Measurements from ENCODE around the gene CCDC106.

Gene CCDC106

DNA sequence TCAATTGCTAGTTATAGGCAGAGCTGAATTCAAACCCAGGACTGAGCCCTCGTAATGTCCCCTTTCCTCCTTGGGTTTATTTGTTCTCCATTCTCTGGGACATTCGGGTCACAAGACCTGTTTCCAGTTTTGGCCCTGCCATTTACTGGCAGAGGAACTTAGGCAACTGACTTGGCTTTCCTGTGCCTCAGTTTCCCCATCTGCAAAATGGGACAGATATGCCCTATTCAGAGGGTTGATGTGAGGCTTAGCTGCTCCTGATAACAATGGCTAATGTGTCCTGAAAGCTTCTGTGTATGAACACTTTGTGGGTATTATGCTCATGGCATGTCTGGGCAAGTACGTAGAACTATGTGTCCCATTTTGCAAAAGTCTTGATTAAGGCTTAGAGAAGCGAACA, 46.9 kb upstream of the CCDC106 start:
- TF ChIP-seq, protein P1, sequence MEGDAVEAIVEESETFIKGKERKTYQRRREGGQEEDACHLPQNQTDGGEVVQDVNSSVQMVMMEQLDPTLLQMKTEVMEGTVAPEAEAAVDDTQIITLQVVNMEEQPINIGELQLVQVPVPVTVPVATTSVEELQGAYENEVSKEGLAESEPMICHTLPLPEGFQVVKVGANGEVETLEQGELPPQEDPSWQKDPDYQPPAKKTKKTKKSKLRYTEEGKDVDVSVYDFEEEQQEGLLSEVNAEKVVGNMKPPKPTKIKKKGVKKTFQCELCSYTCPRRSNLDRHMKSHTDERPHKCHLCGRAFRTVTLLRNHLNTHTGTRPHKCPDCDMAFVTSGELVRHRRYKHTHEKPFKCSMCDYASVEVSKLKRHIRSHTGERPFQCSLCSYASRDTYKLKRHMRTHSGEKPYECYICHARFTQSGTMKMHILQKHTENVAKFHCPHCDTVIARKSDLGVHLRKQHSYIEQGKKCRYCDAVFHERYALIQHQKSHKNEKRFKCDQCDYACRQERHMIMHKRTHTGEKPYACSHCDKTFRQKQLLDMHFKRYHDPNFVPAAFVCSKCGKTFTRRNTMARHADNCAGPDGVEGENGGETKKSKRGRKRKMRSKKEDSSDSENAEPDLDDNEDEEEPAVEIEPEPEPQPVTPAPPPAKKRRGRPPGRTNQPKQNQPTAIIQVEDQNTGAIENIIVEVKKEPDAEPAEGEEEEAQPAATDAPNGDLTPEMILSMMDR (IDR thresholded peaks at IDR 0.05; ENCODE audit: control extremely low read depth, extremely low read depth, low read depth, missing control alignments), result no peak
- no peak for DNase-seq (ENCODE audit: extremely low spot score)
- POLR2A ChIA-PET, result no interaction called here
- CTCF ChIA-PET, result interaction anchor here (1.8 to 2.4 kb wide), 2 partner anchors 31 to 97 kb away, joined by 7 to 9 read pairs; no protein-coding TSS in a partner anchor

- ChIA-PET POLR2A (no interaction called here), CTCF (interaction anchor here (1.8 kb wide), 1 partner anchor 98 kb away, joined by 7 read pairs; no protein-coding TSS in a partner anchor)
- TF ChIP-seq, protein P1 (IDR thresholded peaks at IDR 0.05; ENCODE audit: control extremely low read depth, extremely low read depth, low read depth, missing control alignments), result no peak
- DNase-seq (ENCODE audit: extremely low spot score), result no peak
Observed at GRCh38 chr19:55602104-55603001, 45.7 kb upstream of the CCDC106 start.

DNA sequence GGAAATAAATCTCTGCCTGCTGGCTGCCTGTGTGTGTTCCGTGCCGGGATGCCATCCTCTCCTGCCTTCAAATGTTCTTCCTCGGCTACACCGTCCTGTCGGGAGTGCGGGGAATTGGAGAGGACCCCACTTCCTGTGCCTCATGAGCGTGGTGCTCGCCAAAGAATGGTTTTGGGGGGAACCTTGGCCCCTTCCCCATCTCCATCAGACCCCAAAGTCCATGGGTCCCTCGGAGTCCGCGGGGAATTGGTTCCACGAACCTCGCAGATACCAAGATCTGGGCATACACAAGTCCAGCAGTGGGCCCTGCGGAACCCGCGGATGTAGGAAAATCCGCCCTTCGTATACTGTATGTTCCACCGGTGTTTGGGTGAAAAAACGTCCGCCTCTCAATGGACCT, 44.9 kb upstream of the CCDC106 start:
- ChIA-PET CTCF (interaction anchor here (1.9 kb wide), 1 partner anchor 29 kb away, joined by 13 read pairs; no protein-coding TSS in a partner anchor), POLR2A (no interaction called here)
- TF ChIP-seq, protein P1 (IDR thresholded peaks at IDR 0.05; ENCODE audit: control extremely low read depth, extremely low read depth, low read depth, missing control alignments), result no peak
- DNase-seq (ENCODE audit: extremely low spot score), result no peak

GRCh38 chr19:55603581-55604292, 44.3 kb upstream of the CCDC106 start:
- TF ChIP-seq, protein P1 (IDR thresholded peaks at IDR 0.05; ENCODE audit: control extremely low read depth, extremely low read depth, low read depth, missing control alignments), result no peak
- CTCF ChIA-PET, result interaction anchor here (1.9 kb wide), 1 partner anchor 29 kb away, joined by 13 read pairs; no protein-coding TSS in a partner anchor
- no peak for DNase-seq (ENCODE audit: extremely low spot score)
- POLR2A ChIA-PET, result interaction anchor here (0.5 to 2.1 kb wide), 2 partner anchors 29 to 199 kb away, joined by 4 to 7 read pairs; no protein-coding TSS in a partner anchor

DNA sequence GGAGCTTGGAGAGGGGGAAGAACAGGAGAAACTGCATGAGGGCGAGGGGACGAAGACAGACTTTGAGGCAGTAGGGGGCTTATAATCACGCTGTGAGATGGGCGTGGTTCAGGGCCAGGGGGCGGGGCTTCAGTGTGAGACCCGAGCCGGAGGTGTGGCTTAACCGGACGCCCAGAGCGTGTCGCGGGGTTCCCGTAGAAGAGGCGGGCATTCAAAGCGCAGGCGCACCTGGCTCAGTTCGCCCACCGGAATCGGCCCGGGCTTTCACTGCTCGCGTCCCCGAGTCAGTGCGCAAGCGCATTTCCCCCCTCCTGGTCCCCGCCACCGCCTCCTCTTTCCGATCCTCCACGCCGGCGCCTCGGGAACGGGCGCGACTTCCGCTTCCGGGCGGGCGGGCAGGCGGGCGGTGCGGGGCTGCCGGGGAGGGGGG, 42.8 kb upstream of the CCDC106 start:
- ChIA-PET CTCF (interaction anchor here (0.8 to 2.7 kb wide), 19 partner anchors 9 to 464 kb away, joined by 3 to 30 read pairs (median 7); partner anchors contain the start of genes U2AF2 and ZNF784), POLR2A (interaction anchor here (1.1 to 2.1 kb wide), 2 partner anchors 10 to 28 kb away, joined by 3 to 7 read pairs; no protein-coding TSS in a partner anchor)
- TF ChIP-seq, protein P1 (IDR thresholded peaks at IDR 0.05; ENCODE audit: control extremely low read depth, extremely low read depth, low read depth, missing control alignments), result no peak
- DNase-seq (ENCODE audit: extremely low spot score), result peak; percentile 96
